IMR-90 (cell line): Measurements from ENCODE around the gene CD300LF. TPM values are rescaled to one million over a fixed set of nuclear protein-coding genes. Genes with fewer than 3 reads are reported as not detected.

Experiments
- ATAC-seq: fragments of 200-7000 bp; cut with Tn5 transposase; 2 replicates; pipeline ENCODE4 v1.9.1; 2020; ENCODE audit warnings: low read depth, mild to moderate bottlenecking, moderate library complexity
- BruUV-seq: library from RNA; stranded (reverse); fragments of 400-500 nt; replicated peaks from 2 replicates; lab custom pipeline; 2021; lab: Mats Ljungman, UMichigan
- CTCF ChIA-PET: fragments of 300-600 bp; formaldehyde crosslinking; extraction: SDS; loops from one replicate; lab custom pipeline; 2021; ENCODE audit warnings: antibody characterized with exemption; lab: Yijun Ruan, JAX
- POLR2A ChIA-PET: fragments of 300-600 bp; sonication (Branson Sonifier 250); formaldehyde crosslinking; loops from one replicate; lab custom pipeline; 2022; ENCODE audit warnings: antibody characterized with exemption; ENCODE audit not compliant: unreplicated experiment; lab: Charles Lee
- DNase-seq: peaks from one replicate; pipeline ENCODE4 v3.0.0; 2013
- H2AFZ ChIP-seq: replicated peaks from 2 replicates; pipeline ENCODE3; 2013; ENCODE audit warnings: low read length, mild to moderate bottlenecking; ENCODE audit not compliant: poor library complexity
- H2AK5ac ChIP-seq: 2 replicates; pipeline ENCODE4 v1.6.1; 2013; ENCODE audit warnings: low read depth, low read length, inconsistent platforms
- H2AK9ac ChIP-seq: replicated peaks from 2 replicates; pipeline ENCODE3; 2013; ENCODE audit warnings: mild to moderate bottlenecking, low read depth, low read length, moderate library complexity; ENCODE audit not compliant: poor library complexity
- H2BK120ac ChIP-seq: 2 replicates; pipeline ENCODE4 v1.6.1; 2013; ENCODE audit warnings: low read depth, low read length, inconsistent platforms
- H2BK15ac ChIP-seq: 3 replicates; pipeline ENCODE4 v1.6.1; 2013; ENCODE audit warnings: low read depth, low read length, inconsistent platforms
- H2BK20ac ChIP-seq: 2 replicates; pipeline ENCODE4 v1.6.1; 2013; ENCODE audit warnings: low read depth, mild to moderate bottlenecking, inconsistent platforms, low read length, moderate library complexity
- H2BK5ac ChIP-seq: 2 replicates; pipeline ENCODE4 v1.6.1; 2013; ENCODE audit warnings: mild to moderate bottlenecking, low read depth, low read length, inconsistent platforms; ENCODE audit not compliant: poor library complexity, severe bottlenecking
- H3K14ac ChIP-seq: replicated peaks from 2 replicates; pipeline ENCODE4 v1.6.1; 2013; ENCODE audit warnings: low read depth, low read length, inconsistent platforms
- H3K18ac ChIP-seq: 2 replicates; pipeline ENCODE4 v1.6.1; 2013; ENCODE audit warnings: low read depth, low read length, control low read depth
- H3K23ac ChIP-seq: 2 replicates; pipeline ENCODE4 v1.6.1; 2013; ENCODE audit warnings: low read depth, low read length, inconsistent platforms
- H3K27ac ChIP-seq: 2 replicates; pipeline ENCODE4 v1.5.1; 2013; ENCODE audit warnings: mild to moderate bottlenecking, control low read depth, low read length; ENCODE audit not compliant: insufficient read depth
- H3K27me3 ChIP-seq: 2 replicates; pipeline ENCODE4 v1.6.1; 2013; ENCODE audit warnings: low read length; ENCODE audit not compliant: control insufficient read depth, insufficient read depth
- H3K36me3 ChIP-seq: 2 replicates; pipeline ENCODE4 v1.6.1; 2013; ENCODE audit warnings: low read length, mixed read lengths; ENCODE audit not compliant: control insufficient read depth, insufficient read depth
- H3K4ac ChIP-seq: 2 replicates; pipeline ENCODE4 v1.6.1; 2013; ENCODE audit warnings: low read depth, low read length, inconsistent platforms
- H3K4me1 ChIP-seq: 2 replicates; pipeline ENCODE4 v1.6.1; 2013; ENCODE audit warnings: low read length, mixed read lengths; ENCODE audit not compliant: control insufficient read depth, insufficient read depth
- H3K4me2 ChIP-seq: 2 replicates; pipeline ENCODE4 v1.6.1; 2013; ENCODE audit warnings: low read depth, mild to moderate bottlenecking, control low read depth, low read length, moderate library complexity
- H3K4me3 ChIP-seq: 2 replicates; pipeline ENCODE4 v1.5.1; 2013; ENCODE audit warnings: low read depth, mild to moderate bottlenecking, control low read depth, low read length, moderate library complexity; ENCODE audit not compliant: insufficient read depth
- H3K56ac ChIP-seq: 2 replicates; pipeline ENCODE4 v1.6.1; 2013; ENCODE audit warnings: low read length, inconsistent platforms; ENCODE audit not compliant: insufficient read depth; ENCODE audit errors: extremely low read depth
- H3K79me1 ChIP-seq, 2 experiments: 2 replicates each; pipeline ENCODE4 v1.6.1; 2013; ENCODE audit warnings: low read length in 2 of 2, inconsistent platforms in 1 of 2, low read depth in 1 of 2
- H3K9ac ChIP-seq: 2 replicates; pipeline ENCODE4 v1.6.1; 2013; ENCODE audit warnings: low read depth, low read length, control low read depth
- H3K9me1 ChIP-seq: 2 replicates; pipeline ENCODE4 v1.6.1; 2013; ENCODE audit warnings: low read length, inconsistent platforms; ENCODE audit not compliant: insufficient read depth
- H3K9me3 ChIP-seq: 2 replicates; pipeline ENCODE4 v1.6.1; 2013; ENCODE audit warnings: low read length; ENCODE audit not compliant: control insufficient read depth, insufficient read depth
- H4K20me1 ChIP-seq: 2 replicates; pipeline ENCODE4 v1.6.1; 2013; ENCODE audit warnings: low read length, inconsistent platforms; ENCODE audit not compliant: insufficient read depth
- H4K5ac ChIP-seq: 2 replicates; pipeline ENCODE4 v1.6.1; 2013; ENCODE audit warnings: mild to moderate bottlenecking, low read depth, low read length, control low read depth
- H4K8ac ChIP-seq, 2 experiments: 2 replicates each; pipeline ENCODE4 v1.6.1; 2013; ENCODE audit warnings: low read depth in 2 of 2, low read length in 2 of 2, control low read depth in 1 of 2, inconsistent platforms in 1 of 2
- H4K91ac ChIP-seq: 2 replicates; pipeline ENCODE4 v1.6.1; 2013; ENCODE audit warnings: low read depth, low read length, inconsistent platforms; ENCODE audit not compliant: insufficient read depth
- CEBPB ChIP-seq: IDR thresholded peaks from 2 replicates; pipeline ENCODE4 v1.6.1; 2012; ENCODE audit warnings: low read depth, low read length, improper control_type of control experiment
- MXI1 ChIP-seq: IDR thresholded peaks from 2 replicates; pipeline ENCODE4 v1.6.1; 2012; ENCODE audit warnings: low read depth, mild to moderate bottlenecking, low read length, moderate library complexity, borderline replicate concordance
- WGBS, 2 experiments: methylation state at CpG; one replicate each; pipeline versions ENCODE4 v1.1.5 to v1.1.7; 2013; ENCODE audit warnings: missing lambda C conversion rate in 2 of 2; ENCODE audit not compliant: insufficient read length in 1 of 2; ENCODE audit errors: extremely low coverage in 2 of 2; 5-methylcytosine and 5-hydroxymethylcytosine counted together
- dilution Hi-C: fragments of 300-500 bp; cut with HindIII; formaldehyde crosslinking; loops from one replicate; pipeline ENCODE4 v1.14.3; 2018; ENCODE audit warnings: low sequenced_read_pairs; ENCODE audit not compliant: unreplicated experiment
- in situ Hi-C: fragments of 300-500 bp; cut with MboI; formaldehyde crosslinking; loops from 3 replicates; pipeline ENCODE4 v1.14.3; 2019; ENCODE audit warnings: low sequenced_read_pairs, inconsistent platforms, mixed read lengths
- intact Hi-C: fragments of 100-400 bp; cut with micrococcal nuclease; formaldehyde crosslinking; loops from 2 replicates; pipeline ENCODE4 v1.10.0; 2022
- polyA plus RNA-seq, 3 experiments: library from polyadenylated mRNA; depleted of rRNA; stranded (reverse); fragments of >200 nt; gene quantifications; 2 replicates each; pipeline ENCODE4 v1.2.3, GENCODE V29; 2012; ENCODE audit warnings: low replicate concordance in 1 of 3
- total RNA-seq: library from RNA; depleted of rRNA; stranded (reverse); fragments of >200 nt; gene quantifications from 2 replicates; pipeline ENCODE4 v1.2.3, GENCODE V29; 2012

CD300LF gene
- total and polyA plus RNA-seq, 2 of the 4 experiments (the other 2 are of a cell fraction): not detected

DNA sequence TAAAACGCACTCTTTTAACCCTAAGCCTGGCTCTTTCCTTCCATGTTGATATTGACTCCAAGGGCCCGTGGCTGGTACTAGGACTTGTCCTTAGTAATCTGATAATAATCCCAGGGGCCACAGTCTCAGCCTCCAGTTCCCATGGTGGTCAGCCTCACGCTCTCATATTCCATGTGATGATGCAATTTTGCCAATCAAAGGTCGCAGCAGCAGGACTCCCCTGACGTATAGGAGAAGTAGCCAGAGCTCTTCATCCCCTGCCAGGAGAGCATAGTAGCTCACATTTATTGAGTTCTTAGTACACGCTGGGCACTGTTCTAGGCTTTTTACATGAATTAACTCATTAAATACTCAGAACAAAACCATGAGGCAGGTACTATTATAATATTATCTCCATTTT is 42.4 kb downstream of the CD300LF start:
- Histone ChIP-seq H4K91ac (no peak overlapping the region), H2BK20ac (no peak overlapping the region), H3K4me1 (no peaks in the 10 kb centered on the region), H3K23ac (no peak overlapping the region), H4K8ac (no peak overlapping the region), H4K20me1 (no peaks in the 10 kb centered on the region), H3K56ac (no peak overlapping the region), H3K9ac (no peak overlapping the region), H3K14ac (no peak overlapping the region), H3K27me3 (no peaks in the 10 kb centered on the region), H3K4me2 (no peak overlapping the region), H3K4ac (no peak overlapping the region), H3K4me3 (no peak overlapping the region), H3K9me1 (no peaks in the 10 kb centered on the region), H3K36me3 (no peaks in the 10 kb centered on the region), H3K18ac (no peak overlapping the region), H3K27ac (no peak overlapping the region), H3K79me1 (no peaks in the 10 kb centered on the region), H2BK120ac (no peak overlapping the region), H4K5ac (no peak overlapping the region), H2AK9ac (no peak overlapping the region), H3K9me3 (no peaks in the 10 kb centered on the region; the same call in 1 of the 2 replicates), H2BK5ac (no peak overlapping the region), H2AK5ac (no peak overlapping the region), H2BK15ac (no peak overlapping the region), H2AFZ (no peak overlapping the region)
- 50% methylated on average over 2 of the region's 6 CpGs; no CpG with 5 or more reads in 1 of the 2 experiments for WGBS, 2 experiments
- dilution Hi-C loops: no loop called here
- TF ChIP-seq MXI1 (no peak), CEBPB (0 out of 2 replicates have a peak, but pooled peaks have one; percentile 5)
- BruUV-seq: no TSS peak
- ATAC-seq (no peak), DNase-seq (no peak)
- intact Hi-C loops: no loop called here
- POLR2A ChIA-PET: no interaction called here
- CTCF ChIA-PET: no interaction called here
- in situ Hi-C loops: no loop called here
